Left forelimb (tissue), 1 donor: ENCODE data around the gene MITF.

Experiments used
- DNase-seq: peaks from one replicate; pipeline ENCODE4 v3.0.0-alpha.2; 2018; ENCODE audit warnings: low spot score

MITF gene

DNA sequence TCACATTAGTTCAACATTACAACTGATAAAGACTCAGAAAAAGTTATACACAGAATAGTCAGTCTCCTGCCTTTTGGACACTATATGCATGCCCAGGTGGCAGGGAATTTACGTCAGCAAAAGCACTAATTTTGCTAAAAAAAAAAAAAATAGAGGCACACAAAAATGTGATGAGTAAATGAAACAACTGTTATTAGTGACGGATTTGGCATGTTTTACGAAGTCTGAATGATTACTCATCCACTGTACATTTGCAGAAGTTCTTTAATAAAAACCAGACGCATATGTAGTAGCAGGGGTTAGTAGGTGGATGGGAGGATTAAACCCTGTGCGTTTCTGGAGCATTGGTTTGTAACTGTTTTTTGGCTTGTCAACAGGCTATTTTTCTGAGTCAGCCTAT lies 99.0 kb downstream of the MITF start:
- DNase-seq, result no peak

DNA sequence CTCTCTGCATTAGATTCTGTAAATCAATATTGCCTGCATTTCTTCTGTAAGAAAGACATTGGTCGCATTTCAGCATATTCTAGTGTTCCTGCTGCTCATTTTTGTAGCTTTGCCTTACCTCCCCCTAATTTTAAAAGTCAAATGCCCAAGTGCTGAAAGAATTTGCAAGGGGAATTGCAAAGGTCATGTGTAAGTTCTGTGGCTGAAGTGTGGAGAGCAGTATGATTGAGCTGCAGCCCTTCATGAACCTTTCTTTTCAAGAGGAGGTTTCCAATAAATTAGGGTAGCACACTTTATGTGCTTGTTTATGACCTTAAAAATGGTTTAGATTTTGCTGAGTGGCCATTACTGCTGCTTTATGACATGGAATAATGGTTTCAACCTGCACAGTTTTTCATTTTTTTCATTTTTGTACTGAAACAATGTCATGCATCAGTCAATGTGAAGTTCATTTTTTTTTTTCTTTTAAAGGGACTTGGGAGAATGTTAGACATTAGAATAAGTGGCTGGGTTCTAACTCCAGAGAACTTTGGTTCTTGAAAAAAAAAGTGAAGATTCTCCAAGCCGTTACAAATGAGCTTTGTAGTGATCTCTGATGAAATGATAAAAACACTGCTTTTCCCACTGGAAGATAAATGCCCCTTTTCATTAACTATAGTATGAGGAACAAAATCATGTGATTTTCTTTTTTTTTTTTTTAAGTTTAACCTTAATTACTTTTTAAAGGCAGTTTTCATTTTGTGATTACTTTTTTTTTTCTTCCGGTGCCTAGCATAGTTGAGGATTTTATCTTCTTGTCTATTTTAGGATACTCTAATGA lies 99.6 kb downstream of the MITF start:
- no peak for DNase-seq

DNA sequence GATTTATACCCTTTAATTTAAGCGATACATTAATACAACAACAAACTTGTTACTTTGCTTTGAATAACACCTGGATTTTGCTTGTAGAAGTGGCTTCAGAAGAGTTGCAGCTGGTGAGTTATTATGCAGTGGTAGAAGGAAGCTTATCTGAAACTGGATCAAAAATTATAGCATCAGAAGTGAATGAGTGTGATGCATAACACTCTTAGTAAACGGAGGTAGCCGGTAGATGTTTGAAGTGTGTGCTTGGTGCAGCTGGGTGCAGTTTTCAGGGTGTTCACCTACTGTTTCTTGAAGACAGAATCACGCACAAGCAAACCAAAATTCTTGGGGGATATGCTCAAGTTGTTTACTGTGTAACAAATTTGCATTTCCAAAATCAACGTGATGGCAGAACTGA lies 103.1 kb downstream of the MITF start:
- DNase-seq, result no peak

DNA sequence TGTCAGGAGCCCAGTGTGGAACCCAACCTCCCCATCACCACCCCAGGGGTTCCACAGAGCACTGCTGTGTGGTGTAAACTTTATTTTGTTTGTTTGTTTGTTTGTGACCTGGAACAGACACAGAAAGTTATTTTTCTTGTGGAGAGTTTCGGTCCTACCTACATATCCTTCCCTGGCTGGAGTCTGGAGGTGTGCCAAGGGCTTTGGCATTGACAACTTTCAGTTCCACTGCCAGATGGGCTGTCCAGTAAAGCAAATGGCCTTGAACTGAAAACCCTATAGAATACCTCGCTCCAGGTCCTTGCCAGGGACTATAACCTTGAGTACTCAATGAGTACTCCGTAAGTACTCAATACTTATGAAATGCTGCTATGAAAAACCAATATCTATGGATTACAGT lies 103.5 kb downstream of the MITF start:
- no peak for DNase-seq

DNA sequence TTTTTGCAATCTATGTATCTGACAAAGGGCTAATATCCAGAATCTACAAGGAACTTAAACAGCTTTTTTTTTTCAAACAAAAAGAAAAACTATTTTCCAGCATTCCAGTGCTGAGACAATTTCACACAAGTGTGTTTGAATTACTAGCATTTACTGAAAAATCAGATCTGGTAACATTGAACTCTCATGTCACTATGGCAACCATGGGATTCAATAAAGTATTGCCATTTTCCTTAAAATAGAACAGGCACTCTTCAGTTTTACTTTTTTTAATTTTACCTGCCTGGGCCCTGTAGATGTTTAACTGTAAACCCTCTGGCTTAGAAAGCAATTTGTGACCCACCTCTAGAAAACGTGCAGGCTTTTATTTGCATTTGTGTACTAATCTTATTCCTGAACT lies 105.4 kb downstream of the MITF start:
- DNase-seq, result no peak

DNA sequence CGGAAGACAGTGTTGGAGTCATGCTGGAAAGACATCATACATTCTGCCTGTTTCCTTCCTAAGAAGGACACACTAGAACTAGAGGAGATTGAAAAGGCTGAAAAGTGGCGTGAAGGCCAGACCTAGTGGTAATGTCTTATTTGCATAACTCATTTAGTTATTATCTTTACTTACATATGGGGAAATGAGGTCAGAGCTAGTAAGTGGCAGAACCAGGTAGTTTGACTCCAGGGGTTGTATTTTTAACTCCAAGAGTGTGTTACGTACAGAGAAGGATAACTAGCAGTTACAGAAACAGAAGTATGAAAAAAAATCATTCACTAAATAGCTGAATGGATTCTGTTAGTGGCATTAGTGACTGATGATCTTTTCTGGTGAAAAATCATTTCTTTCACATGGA lies 108.0 kb downstream of the MITF start:
- no peak for DNase-seq

DNA sequence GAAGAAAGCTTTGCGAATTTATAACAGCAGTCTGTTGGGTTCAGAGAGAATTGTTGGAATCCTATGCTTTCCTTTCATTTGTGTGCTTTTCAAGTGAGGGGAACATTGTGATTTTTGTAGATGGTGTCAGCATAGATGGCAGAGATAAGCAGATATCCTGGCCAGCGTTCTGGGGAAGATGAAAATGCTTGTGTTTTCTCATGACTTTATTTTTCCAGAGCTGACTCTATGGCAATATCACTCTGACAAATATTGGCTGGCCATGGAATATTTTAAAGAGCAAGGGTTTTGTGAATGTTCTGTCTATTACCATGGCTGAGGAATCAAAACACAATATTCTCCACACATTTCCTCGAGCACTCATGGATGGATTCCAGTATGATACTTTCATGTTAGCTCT lies 108.8 kb downstream of the MITF start:
- no peak for DNase-seq

DNA sequence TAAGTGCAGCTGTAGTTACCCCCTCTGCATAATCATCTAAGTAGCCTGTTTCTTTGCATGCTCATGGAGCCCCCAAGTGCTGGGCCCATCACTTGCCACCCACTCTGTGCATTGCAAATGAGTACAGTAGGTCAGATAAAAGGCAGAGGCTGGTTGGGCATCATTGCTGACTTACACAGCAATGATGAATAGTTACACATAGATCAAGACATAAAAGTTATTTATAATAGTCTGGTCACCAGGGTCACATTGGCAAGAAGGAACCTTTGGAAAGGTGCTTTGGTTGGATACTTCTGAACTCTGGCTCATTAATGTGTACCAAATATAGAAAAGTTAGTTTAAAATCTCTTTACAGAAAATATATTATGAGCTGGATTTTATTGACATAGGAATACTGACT lies 111.6 kb downstream of the MITF start:
- DNase-seq, result no peak

DNA sequence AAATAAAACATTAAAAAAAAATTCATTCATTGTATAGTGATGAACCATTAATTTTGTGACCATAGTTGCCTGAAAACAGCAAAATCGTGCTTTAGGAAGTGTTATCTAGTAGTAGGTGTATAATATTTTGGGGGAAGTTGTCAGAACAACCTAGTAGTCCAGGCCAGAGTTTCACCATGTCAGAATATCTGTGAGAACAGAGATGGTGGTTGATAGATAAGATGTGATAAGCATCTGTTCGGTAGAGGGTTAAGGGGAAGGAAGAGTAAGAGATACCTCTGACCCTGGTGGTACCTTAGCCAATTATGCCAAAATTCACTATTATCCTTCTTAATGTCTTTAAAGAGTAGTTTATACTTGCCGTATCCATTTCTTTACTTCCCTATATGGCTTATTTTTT lies 113.8 kb downstream of the MITF start:
- DNase-seq, result no peak

DNA sequence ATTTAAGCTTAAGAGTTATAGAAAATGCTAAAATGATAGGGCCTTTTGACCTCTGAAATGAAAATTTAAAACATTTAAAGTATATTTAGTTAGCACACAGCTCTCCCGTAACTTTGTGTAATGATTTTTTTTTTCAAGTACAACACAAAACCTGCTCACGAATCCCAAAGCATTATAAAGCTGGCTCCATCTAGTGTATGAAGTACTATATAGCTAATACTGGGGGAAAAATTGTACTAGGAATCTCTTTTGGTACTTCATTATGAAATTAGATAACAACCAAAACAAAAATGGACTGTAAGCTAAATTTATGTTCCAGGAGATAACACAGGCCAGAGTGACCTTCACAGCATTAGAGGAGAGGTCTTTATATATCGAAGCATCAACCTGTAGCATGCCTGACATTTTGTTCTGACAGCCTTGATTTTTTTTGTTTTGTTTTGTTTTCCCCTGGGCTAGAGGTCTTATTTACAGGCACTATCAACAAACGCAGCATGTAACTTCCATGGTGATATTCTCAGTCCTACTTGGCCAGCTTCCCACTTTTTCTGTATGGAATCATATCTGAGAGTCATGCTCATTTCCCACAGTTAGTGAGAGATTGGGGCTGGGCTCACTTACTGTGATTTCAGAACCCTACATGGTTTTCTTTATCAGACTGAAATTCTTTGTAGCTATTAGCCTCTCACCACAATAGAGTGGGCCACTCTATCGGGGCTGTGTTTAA lies 116.3 kb downstream of the MITF start:
- DNase-seq, result no peak

DNA sequence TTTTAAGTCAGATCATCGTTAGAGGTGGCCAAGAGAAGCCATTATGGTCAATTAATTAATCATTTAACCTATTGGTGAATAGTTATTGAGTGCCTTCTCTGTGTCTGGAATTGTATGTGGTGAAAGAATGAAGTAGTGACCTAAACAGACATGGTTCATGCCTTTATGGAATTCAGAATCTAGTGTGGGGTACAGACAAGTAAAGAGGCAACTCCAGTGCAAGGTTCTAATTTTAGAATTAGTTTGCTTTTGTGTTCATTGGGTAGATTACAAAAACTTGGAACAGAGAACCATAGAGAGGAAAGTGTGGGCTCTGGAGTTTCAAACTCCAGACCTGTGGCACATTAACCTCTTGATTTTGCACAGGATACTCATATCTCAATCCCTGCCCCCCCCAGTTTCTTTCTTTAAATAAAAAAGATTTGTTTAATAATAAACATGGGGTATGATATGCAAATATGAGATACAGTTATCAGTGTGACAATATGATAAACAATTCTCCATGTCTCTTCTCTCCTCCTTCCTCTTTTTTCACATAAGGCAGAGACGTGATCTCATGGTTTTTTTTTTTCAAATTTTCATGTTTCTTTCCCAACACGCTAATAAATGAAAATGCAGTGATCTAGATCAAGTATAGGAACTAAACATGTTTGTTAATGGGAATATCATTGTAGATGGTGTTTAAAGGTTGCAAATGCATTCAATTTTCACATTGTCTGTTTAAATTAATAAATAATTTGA lies 117.9 kb downstream of the MITF start:
- DNase-seq, result no peak

DNA sequence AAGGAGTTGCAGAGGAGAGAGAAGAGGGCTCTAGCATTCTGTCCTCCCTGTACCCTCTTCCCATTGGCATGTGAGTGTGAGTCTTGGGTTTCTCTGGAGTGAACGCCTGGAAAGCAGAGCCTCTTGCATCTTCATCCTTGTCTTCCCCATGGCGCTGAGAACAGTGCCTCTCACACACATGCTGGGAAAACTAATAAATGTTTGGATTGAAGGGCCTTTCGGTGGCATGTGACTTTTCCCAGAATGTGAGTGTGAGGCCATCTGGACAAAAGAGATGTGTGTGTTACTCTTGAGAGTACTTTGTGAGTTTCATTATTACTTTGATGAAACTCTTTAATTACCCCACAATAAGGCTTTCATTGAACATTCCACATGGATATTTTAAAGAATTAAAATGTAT lies 122.3 kb downstream of the MITF start:
- no peak for DNase-seq

DNA sequence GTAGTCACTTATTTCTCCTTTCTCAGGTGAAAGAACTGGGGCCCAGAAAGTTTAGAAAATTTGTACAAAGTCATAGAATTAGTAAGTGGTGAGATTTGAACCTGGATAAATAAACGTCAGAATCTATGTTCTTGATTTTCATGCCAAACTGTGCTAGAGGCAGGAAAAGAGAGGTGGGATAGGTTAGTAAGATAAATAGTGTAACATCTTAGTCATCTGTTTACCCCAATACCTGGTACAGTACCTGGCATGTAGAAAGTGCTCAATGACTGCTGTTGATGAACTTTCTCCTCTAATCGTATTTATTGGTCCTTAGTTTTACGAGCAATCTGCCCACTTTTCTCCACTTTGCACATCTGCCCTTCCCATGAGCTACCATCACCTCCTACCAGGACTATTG lies 124.9 kb downstream of the MITF start:
- no peak for DNase-seq

DNA sequence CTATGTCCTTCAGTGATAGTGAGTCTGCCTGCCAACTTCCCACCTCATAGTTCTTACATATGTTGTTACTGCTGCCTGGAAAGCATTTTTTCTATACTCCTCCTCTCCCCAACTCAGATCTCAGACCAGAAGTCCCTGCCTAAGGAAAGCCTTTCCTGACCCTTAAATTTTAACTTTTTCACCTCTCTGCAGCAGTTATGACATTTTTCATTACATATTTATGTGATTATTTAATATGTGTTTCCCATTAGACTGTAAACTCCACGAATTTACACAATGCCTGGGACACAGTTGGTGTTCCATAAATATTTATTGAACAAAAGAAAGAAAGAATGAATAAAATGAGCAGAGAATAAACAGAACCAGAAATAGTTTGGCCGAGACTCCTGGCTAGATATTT lies 125.5 kb downstream of the MITF start:
- DNase-seq, result no peak

DNA sequence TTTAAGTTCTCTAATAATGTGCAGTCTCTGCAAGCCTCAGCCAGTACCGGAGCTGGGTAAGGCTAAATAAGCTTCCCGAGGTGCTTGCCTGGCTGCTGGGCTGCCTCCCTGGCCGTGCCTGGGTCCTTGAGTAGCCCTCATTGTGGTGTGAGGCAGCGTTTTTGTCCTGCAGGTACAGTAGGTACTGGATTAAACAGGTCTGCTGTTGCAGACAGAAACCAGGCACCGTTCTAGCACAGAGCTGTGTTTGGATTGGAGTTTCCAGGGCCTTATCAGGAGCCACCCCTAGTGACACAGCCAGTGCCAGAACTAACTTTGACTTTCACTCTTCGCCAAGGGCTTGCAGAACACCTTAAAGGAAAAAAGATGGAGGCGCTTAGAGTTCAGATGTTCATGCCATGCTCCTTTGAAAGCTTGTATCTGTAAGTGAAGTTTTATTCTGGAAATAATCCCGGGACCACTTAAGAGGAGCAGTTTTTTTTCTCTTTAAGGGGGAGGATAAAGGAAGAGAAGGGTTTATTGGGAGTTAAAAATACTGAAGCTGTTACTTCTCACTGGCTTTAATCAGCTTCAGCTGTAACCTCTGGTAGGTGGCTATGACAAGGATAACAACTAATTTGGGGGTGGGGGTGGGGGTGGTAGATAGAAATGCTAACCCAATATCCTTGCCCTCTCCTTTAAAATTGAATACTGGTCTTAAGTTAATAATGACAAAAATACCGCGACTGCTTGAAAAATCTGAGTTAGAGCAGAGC lies 126.8 kb downstream of the MITF start:
- DNase-seq, result no peak

DNA sequence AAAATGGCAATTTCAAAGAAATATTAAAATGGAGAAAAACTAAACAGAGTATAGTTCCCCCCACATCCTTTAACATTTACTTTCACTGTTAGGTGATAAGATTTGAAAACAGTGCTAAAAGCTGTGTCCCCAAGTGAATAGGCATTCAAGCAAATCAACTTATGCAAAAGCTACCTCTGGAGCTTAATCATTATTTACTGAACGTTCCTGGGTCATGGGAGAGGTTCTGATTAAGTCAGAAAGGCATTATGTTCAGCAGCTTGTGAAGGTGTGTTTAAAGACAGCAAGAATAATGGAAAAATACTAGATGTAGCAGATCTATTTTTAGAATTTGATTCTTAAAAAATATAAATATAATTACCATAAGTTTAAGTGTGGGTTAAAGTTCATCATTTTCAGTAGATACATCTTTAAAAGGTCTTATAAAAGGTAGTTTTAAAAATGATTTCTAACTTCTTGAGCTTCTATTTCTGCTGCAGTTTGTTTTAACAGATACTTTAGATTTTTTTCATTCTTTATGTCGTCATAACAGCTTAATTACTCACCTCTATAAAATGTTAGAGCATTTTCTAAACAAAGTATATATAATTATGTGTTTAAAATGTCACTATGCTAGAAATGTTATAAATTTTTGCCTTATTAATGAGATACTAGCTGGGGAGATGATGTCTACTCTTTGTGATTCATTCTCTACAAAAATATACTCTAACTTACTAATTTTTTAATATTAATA lies 127.9 kb downstream of the MITF start:
- no peak for DNase-seq

DNA sequence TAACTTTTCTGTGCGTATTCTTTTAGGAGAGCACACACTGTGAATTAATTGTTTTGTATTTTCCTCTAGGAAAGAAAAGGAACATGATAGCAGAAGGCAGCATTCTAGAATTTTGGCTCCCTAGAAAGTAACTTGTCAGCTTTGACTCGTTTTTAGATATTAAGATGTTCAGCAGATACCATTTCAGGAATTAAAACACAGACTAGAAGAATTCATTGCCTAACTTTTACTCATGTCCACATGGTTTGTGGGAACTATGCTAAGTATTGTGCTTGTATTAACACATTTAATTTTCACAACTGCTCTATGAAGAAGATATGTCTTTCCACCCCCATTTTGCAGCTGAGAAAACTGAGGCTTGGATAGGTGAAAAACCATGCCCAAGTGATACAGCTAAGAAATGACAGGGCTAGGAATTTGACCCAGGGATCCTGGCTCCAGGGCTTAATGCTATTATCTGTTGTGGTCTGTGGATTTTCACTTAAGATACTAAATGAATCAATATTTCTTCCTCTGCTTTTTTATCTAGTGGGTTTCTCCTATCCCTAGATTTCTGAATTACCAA lies 128.8 kb downstream of the MITF start:
- DNase-seq, result no peak

DNA sequence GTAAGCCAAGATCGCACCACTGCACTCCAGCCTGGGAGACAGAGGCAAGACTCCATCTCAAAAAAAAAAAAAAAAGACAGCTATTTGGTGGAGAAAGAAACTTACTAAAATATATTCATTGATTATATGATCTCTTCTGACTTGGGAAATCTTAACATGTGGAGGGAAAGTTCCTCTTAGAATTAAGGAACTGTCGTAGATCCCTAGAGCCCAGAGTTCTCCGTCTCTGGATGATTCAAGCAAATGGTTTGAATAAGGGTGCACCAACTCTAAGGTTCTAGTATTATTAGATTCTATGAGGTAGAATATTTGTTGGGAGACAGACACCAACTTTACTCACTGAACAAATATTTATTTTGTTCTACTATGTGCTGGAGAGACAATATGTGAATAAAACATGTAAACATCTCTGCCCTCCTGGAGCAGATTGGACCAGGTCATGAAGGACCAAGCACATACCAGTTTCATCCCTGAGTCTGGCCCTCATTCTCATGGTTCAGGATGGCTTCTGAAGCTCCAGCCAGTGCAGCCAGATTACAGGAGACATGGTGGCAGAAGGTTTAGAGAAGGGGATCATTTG lies 129.7 kb downstream of the MITF start:
- no peak for DNase-seq

DNA sequence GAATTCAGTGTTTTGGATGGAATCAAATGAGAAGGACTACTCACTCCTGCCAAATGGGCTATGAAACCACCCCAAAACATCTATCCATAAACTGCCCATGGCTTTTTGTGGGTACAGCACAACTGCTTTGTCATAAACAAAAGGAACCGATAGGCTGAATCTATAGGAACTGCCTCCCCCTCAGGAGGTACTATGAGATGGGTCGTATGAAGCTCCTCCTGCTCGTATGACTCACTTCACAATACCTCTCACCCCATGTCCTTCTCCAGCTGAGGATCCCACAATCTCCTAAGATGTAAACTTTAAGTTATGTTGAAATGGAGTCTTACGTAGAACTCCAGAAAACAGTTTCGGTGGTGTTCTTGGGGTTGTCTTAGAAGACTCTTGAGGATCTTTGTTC lies 130.4 kb downstream of the MITF start:
- DNase-seq, result no peak

DNA sequence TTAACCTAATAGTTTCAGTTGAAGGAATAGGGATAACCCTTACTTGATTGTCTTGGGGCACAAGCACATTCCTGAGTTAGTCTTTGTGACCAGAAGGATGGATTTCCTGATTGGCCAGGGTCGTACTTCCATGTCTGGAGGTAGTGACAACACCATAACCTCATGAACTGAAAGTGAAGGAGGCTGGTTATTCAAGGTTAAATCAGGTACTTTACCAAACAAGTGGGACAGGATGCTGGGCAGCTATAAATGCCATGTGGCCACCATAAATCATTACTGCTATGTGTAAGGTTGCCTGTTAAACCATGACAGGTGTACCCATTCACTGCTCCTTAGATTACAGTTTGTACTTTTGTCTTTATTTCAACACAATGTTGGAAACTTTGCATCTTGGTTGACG lies 132.0 kb downstream of the MITF start:
- no peak for DNase-seq

DNA sequence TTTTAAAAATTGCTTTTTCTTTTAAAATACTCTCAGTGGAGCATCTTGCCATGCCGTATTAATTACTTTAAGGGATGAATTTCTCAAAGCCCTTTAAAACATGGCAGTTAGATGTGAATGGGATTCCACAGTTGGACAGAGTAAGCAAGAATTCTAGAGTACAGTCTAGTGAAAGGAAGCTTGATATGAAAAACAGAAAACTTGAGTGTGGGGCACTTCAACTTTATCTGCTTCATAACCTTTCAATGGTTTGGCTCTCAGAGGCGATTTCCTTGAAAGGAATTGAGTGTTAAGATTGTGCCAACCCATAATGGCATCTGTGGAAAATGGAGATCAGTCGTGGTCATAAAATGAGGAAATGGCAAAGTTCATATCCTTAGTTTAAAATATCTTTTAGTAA lies 132.6 kb downstream of the MITF start:
- no peak for DNase-seq
